DMS 273 treated with DMSO at 0.1 percent for 48 hours (cell line): ENCODE data around the gene PLEKHM3.

Source experiments
- DNase-seq: peaks from one replicate; lab custom pipeline; 2025; lab: John Stamatoyannopoulos, UW

PLEKHM3 gene

GRCh38 chr2:207792244-207792785, 233.0 kb downstream of the PLEKHM3 start:
- DNase-seq = no peak

DNA sequence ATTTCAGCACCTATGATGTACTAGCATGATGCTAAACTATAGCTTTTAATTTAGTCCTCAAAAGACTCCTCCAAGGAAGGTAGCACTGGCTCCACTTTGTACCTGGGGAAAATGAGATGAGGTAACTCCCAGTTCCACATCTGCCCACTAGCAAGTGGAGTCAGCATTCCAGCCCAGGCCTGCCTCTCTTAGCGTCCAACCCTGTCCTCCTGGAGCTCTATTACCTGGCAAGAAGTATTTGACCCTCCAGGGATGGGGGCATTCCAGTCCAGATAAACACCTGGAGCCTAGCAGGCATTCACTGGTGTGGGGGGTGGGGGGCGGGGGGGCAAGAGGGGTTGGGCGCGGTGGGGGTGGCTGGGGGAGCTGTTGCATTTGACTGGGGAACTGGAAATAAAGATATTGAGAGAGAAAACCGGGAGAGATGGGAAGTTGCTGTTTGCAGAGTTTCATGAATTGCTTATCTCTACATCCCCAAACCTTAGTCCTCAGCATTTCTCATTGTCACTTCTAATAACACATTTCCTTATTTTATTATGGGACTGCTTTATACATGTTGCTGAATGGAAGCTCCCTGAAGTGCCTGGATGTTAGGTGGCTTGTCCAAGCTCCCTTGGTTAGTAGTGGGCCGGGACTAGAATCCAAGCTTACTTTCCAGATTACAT, 233.6 kb downstream of the PLEKHM3 start:
- no peak for DNase-seq

GRCh38 chr2:207790898-207791297, 234.4 kb downstream of the PLEKHM3 start:
- no peak for DNase-seq

- DNase-seq = no peak
Measured at GRCh38 chr2:207787800-207788199, 237.5 kb downstream of the PLEKHM3 start.

DNA sequence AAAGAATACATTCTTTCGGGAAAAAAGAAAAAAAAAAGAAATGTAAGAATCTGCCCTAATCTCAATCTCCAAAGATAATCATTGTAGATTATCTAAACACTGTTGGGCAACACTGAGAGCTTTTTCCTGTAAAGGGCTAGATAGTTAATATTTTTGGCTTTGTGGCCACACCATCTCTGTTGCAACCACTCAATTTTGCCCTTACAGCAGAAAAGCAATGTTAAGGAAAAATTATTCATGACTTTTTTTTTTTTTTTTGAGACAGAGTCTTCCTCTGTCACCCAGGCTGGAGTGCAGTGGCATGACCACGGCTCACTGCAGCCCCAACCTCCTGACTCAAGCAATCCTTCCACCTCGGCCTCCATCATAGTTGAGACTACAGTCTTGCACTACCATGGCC, 238.3 kb downstream of the PLEKHM3 start:
- no peak for DNase-seq

- DNase-seq = no peak
Measured at GRCh38 chr2:207784898-207785297, 240.4 kb downstream of the PLEKHM3 start.

DNA sequence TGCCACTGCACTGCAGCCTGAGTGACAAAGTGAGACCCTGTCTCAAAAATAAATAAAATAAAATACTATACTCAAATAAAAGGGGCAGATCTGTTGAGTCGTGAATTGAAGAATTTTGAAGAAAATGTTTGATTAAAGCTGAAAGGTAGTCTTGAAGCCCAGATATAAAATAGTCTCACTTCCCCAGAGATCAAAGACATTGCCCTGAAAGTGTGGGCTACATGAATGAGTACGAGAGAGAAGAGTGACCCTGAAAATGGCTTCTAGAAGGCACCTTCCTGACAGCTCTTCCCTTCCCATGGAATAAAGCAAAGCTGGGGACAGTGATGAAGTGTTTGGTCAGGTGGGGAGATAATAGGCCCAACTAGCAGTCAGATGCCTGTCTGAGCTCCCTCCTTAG, 241.8 kb downstream of the PLEKHM3 start:
- DNase-seq = no peak

DNA sequence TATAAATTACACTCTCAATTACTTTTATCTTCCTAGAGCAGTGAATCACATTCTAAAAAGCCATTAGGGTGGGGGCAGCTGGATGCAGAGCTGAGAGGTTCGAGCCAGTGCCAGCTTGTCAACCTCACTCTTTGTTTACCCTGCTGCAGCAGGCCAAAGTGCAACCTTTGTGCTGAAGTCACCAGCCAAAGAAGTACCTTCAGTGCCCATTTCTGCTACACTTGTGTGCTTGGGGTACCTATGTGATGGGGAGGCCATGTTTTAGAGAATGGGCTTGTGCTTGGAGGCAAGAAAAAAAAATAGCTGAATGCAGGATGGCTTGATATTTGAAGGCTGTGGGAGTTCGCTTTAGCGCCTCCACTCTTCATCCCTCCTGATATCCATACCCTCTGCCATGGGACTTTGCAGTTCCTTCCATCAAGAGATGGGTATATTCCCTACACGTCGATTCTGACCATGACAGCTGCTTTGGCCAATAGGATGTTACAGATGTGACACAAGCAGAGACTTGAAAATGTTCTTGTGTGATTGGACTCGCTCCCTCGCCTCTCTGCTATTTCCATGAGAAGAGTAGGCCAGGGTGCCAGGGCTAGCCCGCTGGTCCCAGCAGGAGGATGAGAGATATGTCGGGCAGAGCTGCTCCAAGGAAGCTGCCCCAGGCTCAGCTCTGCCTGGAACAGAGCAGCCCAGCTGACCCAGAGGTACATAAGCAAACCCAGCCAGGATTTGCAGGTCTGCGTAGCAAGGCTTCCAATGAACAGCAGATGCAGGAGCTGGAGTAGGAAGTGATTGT, 242.9 kb downstream of the PLEKHM3 start:
- DNase-seq = no peak

DNA sequence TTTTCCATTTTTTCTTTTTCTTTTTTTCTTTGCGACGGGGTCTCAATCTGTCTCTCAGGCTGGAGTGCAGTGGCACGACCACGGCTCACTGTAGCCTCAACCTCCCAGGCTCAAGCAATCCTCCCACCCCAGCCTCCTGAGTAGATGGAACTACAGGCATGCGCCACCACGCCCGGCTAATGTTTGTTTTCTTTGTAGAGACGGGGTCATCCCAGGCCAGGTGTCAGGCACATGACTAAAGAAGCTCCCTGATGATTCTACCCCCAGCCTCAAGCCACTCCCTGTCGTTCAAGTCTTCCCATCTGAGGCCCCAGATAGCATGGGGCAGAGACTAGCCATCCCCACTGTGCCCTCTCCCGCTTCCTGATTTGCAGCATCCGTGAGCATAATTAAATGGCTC, 245.8 kb downstream of the PLEKHM3 start:
- DNase-seq = no peak

DNA sequence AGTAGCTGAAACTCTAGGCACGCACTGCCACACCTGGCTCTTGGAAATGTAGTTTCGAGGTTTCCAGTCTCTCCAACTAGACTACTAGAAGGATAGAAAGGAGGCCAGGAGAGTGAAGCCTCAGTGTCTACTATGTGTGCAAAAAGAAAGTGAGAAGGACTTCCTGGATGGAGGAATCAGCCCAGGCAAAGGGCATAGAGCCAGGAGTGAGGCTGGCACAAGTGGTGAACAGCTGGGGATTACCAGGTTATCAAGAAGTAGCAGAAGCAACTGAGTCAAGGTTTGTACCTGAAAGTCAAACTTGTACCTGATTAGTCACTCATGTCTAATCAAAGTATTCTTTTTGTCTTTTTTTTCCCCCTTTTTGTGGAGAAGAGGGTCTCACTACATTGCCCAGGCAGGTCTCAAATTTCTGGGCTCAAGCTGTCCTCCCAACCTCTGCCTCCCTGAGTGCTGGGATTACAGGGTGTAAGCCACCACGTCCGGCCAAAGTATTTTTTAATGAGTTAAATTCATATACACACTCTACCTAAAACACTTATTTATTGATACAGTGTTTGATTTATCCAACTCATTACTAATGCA, 246.9 kb downstream of the PLEKHM3 start:
- no peak for DNase-seq

DNA sequence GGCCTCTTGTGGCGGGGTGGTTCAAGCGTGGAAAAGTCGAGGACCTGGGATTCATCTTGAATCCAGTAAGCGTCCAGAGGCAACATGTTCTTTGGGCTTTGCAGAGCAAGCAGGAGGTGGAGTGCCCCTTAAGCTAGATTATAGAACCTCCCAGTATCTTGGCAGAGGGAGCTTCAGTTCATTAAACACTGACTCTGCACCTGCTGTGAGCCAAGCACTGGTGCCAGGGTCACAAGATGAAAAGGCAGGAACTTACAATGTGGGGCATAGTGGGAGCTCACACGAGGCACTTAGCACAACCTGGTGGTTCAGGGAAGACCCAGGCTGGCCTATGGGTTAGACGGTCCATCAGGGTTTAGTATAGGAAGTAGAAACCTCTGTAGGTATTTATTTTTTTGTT, 248.2 kb downstream of the PLEKHM3 start:
- no peak for DNase-seq

DNA sequence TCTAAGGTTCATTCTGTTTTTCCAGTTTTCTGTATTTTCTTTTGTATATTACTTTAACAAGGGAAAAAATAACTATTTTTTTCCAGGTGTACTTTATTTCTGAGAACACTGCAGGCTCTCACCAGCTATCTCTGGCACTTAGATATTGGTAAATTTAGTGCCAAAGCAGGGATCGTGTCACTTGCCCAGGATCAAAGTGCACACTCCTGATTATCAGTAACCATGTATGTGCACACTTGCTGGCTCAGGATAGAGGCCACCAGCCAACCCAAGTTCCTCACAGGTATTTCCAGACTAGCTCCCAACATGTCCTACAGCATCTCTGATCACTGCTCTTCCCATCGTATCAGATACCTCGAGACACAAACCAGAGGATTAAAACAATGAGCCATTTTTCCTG, 249.9 kb downstream of the PLEKHM3 start:
- DNase-seq = no peak

DNA sequence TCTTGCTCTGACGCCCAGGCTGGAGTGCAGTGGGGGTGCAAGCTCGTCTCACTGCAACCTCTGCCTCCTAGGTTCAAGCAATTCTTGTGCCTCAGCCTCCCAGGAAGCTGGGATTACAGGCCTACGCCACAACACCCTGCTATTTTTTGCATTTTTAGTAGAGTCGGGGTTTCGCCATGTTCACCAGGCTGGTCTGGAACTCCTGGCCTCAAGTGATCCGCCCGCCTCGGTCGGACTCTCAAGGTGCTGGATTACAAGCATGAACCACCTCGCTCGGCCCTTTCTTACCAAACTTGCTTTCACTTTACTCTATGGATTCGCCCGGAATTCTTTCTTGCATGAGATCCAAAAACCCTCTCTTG, 252.5 kb downstream of the PLEKHM3 start:
- DNase-seq = no peak

DNA sequence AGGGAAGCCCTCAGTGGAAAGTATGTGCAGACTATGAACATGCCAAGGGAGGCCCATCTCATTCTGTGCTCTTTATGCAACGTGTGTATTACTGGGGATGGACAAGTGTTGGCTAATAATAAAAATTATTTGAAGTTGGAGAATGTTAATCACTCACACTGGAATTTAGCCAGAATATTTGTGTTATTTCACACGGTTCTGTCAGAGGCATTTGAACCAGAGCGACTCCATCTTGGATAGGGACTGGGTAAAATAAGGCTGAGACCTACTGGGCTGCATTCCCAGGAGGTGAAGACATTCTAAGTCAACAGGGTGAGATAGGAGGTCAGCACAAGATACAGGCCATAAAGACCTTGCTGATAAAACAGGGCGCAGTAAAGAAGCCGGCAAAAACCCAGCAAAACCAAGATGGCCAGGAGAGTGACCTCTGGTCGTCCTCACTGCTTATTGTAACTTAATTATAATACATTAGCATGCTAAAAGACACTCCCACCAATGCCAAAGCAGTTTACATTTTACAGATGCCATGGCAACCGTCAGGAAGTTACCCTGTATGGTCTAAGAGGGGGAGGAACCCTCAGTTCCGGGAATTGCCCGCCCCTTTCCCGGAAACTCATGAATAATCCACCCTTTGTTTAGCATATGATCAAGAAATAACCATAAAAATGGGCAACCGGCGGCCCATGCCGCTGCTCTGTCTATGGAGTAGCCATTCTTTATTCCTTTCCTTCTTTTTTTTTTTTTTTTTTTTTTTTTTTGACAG, 253.1 kb downstream of the PLEKHM3 start:
- no peak for DNase-seq

DNA sequence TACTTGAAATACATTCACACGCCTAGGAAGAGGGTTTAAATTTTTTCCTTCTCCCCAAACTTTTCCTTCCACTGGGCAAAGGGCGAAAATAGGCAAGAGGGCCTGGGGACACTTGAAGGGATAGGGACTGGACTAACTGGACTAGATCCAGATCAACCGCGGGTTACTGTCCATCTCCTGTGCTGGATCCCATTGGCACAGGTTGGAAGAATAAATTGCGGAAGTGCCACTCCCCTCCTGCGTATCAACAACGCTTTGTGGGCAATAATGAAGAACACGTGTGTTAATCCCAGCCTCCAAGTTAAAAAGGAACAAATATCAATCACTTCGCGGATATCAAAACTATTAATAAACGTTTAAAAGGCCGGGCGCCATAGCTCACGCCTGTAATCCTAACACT, 253.9 kb downstream of the PLEKHM3 start:
- DNase-seq = no peak
